Measurements from ENCODE around the gene UBA5. TPM values are rescaled to one million over a fixed set of nuclear protein-coding genes. Genes with fewer than 3 reads are reported as not detected.

UBA5 gene
- total and polyA plus RNA-seq, 9 of the 15 experiments (the other 6 are each of a cell fraction or from before 2014, with no cell fraction given): 8.1 to 71.1 (median 29.4) TPM

- no peak for TF ChIP-seq RBM25 (IDR thresholded peaks at IDR 0.05; ENCODE audit: low read depth, low read length, severe bottlenecking)
- 0 out of 2 replicates have a peak, but pooled peaks have one; percentile 31 for TF ChIP-seq HINFP (tag; conservative IDR thresholded peaks at IDR 0.05; ENCODE audit: low read depth)
- TF ChIP-seq ILF3 (IDR thresholded peaks at IDR 0.05; ENCODE audit: borderline replicate concordance): no peak
- TF ChIP-seq NFE2L1 (tag; IDR thresholded peaks at IDR 0.05; ENCODE audit: borderline replicate concordance, low read depth): peak; percentile 14; the same call in 1 of the 2 replicates
- TF ChIP-seq THRAP3 (IDR thresholded peaks at IDR 0.05; ENCODE audit: borderline replicate concordance): no peak
- TF ChIP-seq EGR1 (conservative IDR thresholded peaks at IDR 0.05): no peak
- peak; percentile 91 for TF ChIP-seq SMAD3 (CRISPR knock-in tag; conservative IDR thresholded peaks at IDR 0.05)
- TF ChIP-seq RNF2 (IDR thresholded peaks at IDR 0.05): no peak
- no peak for TF ChIP-seq NR4A1 (CRISPR knock-in tag; IDR thresholded peaks at IDR 0.05)
- TF ChIP-seq NR4A1 (tag; IDR thresholded peaks at IDR 0.05): 0 out of 2 replicates have a peak, but pooled peaks have one; percentile 52
- TF ChIP-seq KDM1A (IDR thresholded peaks at IDR 0.05): peak; percentile 80 to 81
- peak; percentile 69; the same call in 1 of the 2 replicates for TF ChIP-seq ZNF589 (CRISPR knock-in tag; IDR thresholded peaks at IDR 0.05; ENCODE audit: low read depth)
- TF ChIP-seq TCFL5 (CRISPR knock-in tag; conservative IDR thresholded peaks at IDR 0.05): 0 out of 2 replicates have a peak, but pooled peaks have one; percentile 58
- peak; percentile 58; the same call in 1 of the 2 replicates for TF ChIP-seq ZNF197 (CRISPR knock-in tag; IDR thresholded peaks at IDR 0.05; ENCODE audit: low read depth)
- no peak for TF ChIP-seq MAX (CRISPR knock-in tag; IDR thresholded peaks at IDR 0.05)
- TF ChIP-seq ZNF766 (CRISPR knock-in tag; conservative IDR thresholded peaks at IDR 0.05): peak; percentile 90
- TF ChIP-seq ZNF175 (CRISPR knock-in tag; IDR thresholded peaks at IDR 0.05; ENCODE audit: low read depth): peak; percentile 87
- TF ChIP-seq NFIC (IDR thresholded peaks at IDR 0.05): 0 out of 2 replicates have a peak, but pooled peaks have one; percentile 38
- peak; percentile 77 for TF ChIP-seq ZNF239 (CRISPR knock-in tag; IDR thresholded peaks at IDR 0.05)
- 0 out of 2 replicates have a peak, but pooled peaks have one; percentile 11 for TF ChIP-seq JUND (IDR thresholded peaks at IDR 0.05; ENCODE audit: borderline replicate concordance, low read depth, low read length)
- TF ChIP-seq JUND (tag; IDR thresholded peaks at IDR 0.05; ENCODE audit: borderline replicate concordance, low read depth, low read length): 0 out of 3 replicates have a peak, but pooled peaks have one; percentile 25
- TF ChIP-seq KLF6 (CRISPR knock-in tag; IDR thresholded peaks at IDR 0.05; ENCODE audit: borderline replicate concordance): peak; percentile 76; the same call in 1 of the 2 replicates
- peak; percentile 60; the same call in 1 of the 2 replicates for TF ChIP-seq ZNF134 (CRISPR knock-in tag; conservative IDR thresholded peaks at IDR 0.05)
- TF ChIP-seq KAT2B (IDR thresholded peaks at IDR 0.05; ENCODE audit: low read depth, low read length): no peak
- 0 out of 4 replicates have a peak, but pooled peaks of 1 of the 2 experiments have one; percentile 34 for TF ChIP-seq HDAC1 (IDR thresholded peaks at IDR 0.05)
- TF ChIP-seq TCF15 (CRISPR knock-in tag; IDR thresholded peaks at IDR 0.05): no peak
- TF ChIP-seq TEAD1 (CRISPR knock-in tag; IDR thresholded peaks at IDR 0.05): peak in 1 of 2 experiments; percentile 85; a peak in 2 of 4 replicates
- peak; percentile 66; the same call in 1 of the 2 replicates for TF ChIP-seq PTRF (tag; IDR thresholded peaks at IDR 0.05)
- peak; percentile 48; the same call in 1 of the 2 replicates for TF ChIP-seq DDX20 (tag; IDR thresholded peaks at IDR 0.05; ENCODE audit: low read depth)
Measured at GRCh38 chr3:132654190-132654589, 5.9 kb upstream of the UBA5 start (continued).

Measured in K562 (cell line).